GM20000 (cell line): ENCODE results near the gene SMIM28.

Source experiments
- DNase-seq: peaks from one replicate; pipeline ENCODE4 v3.0.0; 2012; ENCODE audit warnings: low spot score
- TF ChIP-seq, protein P1 (sequence below): IDR thresholded peaks from 2 replicates; pipeline ENCODE4 v1.5.1; 2012; ENCODE audit warnings: mild to moderate bottlenecking, control low read depth; ENCODE audit errors: extremely low read depth, missing control alignments

SMIM28 gene

DNA sequence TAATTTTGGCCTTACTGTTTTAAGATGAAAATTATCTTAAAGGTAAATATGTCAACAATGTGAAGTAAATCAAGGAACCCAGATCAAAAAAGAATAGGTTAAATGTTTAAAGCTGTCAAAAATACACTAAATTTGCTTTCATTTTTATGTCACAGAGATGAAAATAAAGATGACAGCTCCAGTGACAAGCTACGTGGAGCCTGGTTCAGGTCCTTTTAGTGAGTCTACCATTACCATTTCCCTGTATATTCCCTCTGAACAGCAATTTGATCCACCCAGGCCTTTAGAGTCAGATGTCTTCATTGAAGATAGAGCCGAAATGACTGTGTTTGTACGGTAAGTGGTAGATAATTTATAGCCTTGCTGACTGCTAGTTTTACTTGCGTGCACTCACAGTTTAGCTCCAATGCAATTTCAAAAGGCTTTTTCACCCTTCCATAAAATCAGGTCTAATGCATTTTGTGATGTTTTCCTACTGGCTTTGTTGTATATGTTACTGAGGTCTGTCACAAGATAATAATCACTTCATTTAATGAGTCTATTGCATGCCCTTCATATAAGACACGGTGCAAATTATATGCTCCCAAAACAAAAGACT is 28.2 kb downstream of the SMIM28 start:
- DNase-seq: no peak

DNA sequence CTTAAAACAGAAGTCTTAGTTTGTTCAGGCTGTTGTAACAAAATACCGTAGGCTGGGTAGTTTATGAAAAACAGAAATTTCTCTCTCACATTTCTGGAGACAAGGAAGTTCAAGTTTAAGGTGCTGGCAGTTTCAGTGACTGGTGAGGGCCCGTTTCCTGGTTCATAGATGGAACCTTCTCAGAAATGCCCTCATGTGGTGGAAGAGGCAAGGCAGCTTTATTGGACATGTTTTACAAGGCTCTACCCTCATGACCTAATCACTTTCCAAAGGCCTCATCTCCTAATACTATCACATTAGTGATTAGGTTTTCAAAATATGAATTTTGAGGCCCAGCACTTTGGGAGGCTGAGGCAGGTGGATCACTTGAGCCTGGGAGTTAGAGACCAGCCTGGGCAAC is 28.7 kb downstream of the SMIM28 start:
- TF ChIP-seq, protein P1, sequence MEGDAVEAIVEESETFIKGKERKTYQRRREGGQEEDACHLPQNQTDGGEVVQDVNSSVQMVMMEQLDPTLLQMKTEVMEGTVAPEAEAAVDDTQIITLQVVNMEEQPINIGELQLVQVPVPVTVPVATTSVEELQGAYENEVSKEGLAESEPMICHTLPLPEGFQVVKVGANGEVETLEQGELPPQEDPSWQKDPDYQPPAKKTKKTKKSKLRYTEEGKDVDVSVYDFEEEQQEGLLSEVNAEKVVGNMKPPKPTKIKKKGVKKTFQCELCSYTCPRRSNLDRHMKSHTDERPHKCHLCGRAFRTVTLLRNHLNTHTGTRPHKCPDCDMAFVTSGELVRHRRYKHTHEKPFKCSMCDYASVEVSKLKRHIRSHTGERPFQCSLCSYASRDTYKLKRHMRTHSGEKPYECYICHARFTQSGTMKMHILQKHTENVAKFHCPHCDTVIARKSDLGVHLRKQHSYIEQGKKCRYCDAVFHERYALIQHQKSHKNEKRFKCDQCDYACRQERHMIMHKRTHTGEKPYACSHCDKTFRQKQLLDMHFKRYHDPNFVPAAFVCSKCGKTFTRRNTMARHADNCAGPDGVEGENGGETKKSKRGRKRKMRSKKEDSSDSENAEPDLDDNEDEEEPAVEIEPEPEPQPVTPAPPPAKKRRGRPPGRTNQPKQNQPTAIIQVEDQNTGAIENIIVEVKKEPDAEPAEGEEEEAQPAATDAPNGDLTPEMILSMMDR: no peak
- DNase-seq: no peak

More for the DNA sequence above, 28.2 kb downstream of the SMIM28 start:
- TF ChIP-seq, protein P1: no peak

DNA sequence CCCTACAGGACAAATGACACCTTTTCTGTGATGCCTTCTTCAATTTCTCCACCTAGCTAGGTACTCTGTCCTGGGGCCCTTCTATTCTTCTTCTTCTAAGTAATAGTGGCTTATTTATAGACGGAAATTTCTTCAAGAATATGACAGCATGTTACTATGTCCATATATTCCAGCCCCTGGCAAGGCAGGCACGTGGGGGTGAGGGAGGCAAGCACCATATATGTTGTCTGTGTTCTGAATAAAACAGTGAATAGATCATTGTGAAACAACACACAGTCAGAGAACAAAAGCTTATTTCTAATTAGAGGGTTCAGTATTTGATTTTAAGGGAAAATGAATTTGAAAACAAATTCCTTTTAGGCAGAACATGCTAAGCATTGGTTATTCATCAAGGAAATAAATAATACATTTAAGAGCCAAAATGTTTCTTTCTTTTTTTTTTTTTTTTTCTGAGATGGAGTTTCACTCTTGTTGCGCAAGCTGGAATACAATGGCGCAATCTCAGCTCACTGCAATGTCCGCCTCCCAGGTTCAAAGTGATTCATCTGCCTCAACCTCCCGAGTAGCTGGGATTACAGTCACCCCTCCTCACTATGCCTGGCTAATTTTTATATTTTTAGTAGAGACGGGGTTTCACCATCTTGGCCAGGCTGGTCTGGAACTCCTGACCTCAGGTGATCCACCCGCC is 32.5 kb downstream of the SMIM28 start:
- TF ChIP-seq, protein P1: no peak
- DNase-seq: no peak

DNA sequence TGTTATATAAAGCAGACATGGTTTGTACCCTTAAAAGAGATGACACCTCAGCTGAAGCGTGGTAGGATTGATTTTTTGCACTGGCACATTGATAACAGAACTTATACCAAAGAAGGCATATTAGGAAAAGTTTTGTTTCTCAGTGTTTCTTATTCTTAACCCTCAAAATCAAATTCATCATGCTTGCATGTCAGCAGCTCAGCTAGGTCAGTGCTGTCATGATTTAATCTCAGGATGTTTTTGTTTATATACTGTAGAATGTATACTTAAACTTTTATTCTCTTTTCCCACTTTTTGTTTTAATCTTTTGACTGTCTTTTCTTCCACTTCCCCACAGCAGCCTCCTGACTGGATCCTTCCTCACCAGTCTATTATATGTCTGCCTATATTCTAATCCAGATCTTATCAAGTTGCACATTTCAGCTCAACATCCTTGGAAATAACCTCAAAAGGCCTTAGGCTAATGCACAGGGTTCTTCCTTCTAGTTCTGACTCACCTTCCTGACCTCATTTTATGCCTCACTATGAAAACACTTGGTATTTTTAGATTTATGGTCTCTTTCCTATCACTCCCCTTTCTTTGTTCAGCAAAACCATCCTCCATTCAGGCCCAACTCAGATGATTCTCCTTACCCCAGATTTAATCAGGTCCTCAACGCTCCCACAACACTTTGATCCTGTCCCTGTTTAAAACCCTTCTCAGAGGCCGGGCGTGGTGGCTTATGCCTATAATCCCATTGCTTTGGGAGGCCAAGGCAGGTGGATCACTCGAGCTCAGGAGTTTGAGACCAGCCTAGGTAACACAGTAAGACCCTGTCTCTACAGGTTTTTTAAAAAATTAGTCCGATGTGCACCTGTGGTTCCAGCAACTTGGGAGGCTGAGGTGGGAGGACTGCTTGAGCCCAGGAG is 33.5 kb downstream of the SMIM28 start:
- TF ChIP-seq, protein P1: no peak
- peak; percentile 59 for DNase-seq

DNA sequence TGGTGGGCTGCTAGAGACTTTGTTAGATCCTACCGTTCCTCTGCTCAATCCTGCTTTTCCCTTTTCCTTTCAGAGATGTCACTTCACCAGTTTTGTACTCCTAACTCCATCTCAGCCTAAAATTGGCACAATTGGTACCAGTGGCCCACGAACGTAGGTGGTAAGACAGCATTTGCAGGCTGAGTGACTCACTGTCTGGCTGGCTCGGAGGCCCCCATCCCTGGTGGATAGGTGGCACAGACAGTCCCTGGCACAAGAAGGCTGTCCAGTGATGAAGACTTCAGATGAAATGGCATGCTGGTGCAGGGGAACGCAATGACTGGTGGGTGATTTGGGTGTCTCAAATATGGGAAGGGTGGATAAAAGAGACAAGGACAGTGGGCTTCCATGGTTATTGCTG is 37.4 kb downstream of the SMIM28 start:
- DNase-seq: no peak
- TF ChIP-seq, protein P1: no peak

DNA sequence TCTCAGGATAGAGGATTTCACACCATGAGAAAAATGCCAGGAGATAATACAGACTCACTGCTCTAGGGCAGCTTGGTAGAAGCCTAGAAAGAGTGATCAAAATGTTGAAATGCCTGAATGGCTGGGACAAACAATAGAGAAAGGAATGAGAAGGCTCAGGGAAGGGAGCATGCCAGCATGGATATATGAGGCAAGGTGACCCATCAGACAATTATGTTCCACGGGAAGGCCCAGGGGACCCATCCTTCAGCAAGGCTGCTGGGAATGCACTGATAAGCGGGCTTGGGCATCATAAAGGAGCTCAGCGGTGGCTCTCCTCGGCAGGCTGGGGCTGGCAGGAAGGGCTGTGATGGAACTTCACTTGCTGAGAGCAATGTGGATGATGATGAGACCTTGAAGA is 38.5 kb downstream of the SMIM28 start:
- TF ChIP-seq, protein P1: no peak
- DNase-seq: no peak

DNA sequence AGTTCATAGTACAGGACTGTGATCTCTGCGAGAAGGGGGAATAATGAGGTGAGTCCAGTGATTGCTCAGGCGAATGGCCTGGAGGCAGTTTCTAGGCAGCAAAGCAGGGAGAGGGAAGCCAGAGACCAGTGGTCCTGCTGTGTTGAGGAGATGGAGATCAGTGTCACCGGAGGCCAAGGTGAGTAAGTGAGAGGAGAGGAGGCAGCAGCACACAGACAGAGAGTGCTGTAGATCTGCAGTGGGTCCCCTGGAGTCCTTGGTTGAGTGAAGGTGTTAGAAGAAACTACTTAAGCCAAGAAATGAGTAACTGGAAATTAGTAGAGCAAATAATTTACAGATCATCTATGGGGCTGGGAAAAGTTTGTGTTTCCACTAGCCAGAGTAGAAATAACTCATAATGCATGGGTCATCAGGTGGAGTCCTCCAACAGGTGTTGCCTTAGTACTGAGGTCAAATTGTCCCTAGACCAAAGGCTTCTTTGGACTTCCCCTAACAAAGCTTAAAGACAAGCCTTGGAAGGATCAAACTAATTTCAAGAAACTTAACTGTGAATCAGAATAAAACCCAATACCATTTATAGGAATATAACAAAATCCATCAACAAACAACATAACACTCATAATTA is 39.9 kb downstream of the SMIM28 start:
- TF ChIP-seq, protein P1: no peak

More for the DNA sequence above, 39.9 kb downstream of the SMIM28 start:
- no peak for DNase-seq
